ENCODE measurements around the gene ANKRD35.
"Not testable (repeated sequence)": the region's sequence is repeated elsewhere in the genome, so short reads cannot be mapped to it uniquely, and the experiment has no call there.

The ANKRD35 gene

GRCh38 chr1:145858238-145858900 is 27.3 kb downstream of the ANKRD35 start:
- DNase-seq (ENCODE audit: low read depth in 3 of 3) = peak; percentile 12 to 45 (median 18)

DNA sequence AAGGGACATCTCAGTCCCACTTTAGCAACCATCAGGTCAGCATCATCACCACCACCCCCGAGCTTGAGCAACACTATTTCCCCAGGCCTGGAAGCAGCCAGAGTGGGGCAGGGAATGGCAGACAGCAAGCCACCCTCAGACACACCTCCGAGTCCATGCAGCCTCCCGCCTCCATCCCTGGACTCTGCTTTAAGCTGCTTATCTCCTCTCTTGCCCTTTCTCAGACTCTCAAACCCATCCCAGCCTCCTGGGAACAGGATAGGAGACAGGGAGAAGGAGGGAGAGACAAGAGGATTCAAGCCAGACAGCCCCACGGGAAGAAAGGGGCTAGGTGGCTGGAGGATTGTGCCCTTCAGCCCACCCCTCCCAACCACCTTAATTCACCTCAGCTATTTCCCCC is 28.5 kb downstream of the ANKRD35 start:
- DNase-seq (ENCODE audit: low read depth in 3 of 3) = no peak

- no peak for DNase-seq (ENCODE audit: low read depth in 3 of 3)
Measured at GRCh38 chr1:145855426-145855948, 30.2 kb downstream of the ANKRD35 start.

GRCh38 chr1:145849356-145850160 is 36.1 kb downstream of the ANKRD35 start:
- no peak for DNase-seq (ENCODE audit: low read depth in 3 of 3)

- DNase-seq (ENCODE audit: low read depth in 3 of 3) = no peak
Measured at GRCh38 chr1:145847827-145848226, 37.8 kb downstream of the ANKRD35 start.

GRCh38 chr1:145846201-145846612 is 39.5 kb downstream of the ANKRD35 start:
- DNase-seq (ENCODE audit: low read depth in 3 of 3) = no peak

GRCh38 chr1:145845514-145846161 is 40.0 kb downstream of the ANKRD35 start, which contains the start of gene NUDT17:
TSS of gene NUDT17 (plus strand) at chr1:145845630. CDS start at chr1:145845641, 11 bp downstream.
- DNase-seq (ENCODE audit: low read depth in 3 of 3) = peak in 2 of 3 donors; percentile 43 to 77

- no peak for DNase-seq (ENCODE audit: low read depth in 3 of 3)
Measured at GRCh38 chr1:145845144-145845513, 40.5 kb downstream of the ANKRD35 start.

- DNase-seq (ENCODE audit: low read depth in 3 of 3) = no peak
Measured at GRCh38 chr1:145843031-145843430, 42.6 kb downstream of the ANKRD35 start.

- no peak for DNase-seq (ENCODE audit: low read depth in 3 of 3)
Measured at GRCh38 chr1:145837656-145838055, 48.0 kb downstream of the ANKRD35 start.

GRCh38 chr1:145830810-145831209 is 54.9 kb downstream of the ANKRD35 start:
- not testable (repeated sequence) for DNase-seq (ENCODE audit: low read depth in 3 of 3)

- no peak for DNase-seq (ENCODE audit: low read depth in 3 of 3)
Measured at GRCh38 chr1:145828367-145829026, 57.2 kb downstream of the ANKRD35 start.

DNA sequence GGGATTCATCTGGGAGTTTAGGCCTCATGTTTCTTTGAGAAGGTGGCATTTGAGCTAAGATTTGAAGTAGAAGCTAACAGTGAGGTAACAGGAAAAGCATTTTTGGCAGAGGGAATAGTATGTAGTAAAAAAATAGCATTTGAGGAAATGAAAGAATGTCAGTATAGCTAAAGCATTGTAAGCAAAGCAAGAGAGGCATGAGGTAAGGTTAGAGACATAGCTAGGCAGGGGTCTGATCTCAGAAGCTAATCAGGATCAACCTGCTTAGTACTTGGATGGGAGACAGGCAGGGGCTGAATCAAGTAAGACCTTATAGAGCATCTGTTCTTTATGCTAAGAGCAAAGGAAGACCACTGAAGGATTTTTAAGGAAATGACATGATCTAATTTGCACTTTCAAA is 57.7 kb downstream of the ANKRD35 start:
- DNase-seq (ENCODE audit: low read depth in 3 of 3) = no peak

DNA sequence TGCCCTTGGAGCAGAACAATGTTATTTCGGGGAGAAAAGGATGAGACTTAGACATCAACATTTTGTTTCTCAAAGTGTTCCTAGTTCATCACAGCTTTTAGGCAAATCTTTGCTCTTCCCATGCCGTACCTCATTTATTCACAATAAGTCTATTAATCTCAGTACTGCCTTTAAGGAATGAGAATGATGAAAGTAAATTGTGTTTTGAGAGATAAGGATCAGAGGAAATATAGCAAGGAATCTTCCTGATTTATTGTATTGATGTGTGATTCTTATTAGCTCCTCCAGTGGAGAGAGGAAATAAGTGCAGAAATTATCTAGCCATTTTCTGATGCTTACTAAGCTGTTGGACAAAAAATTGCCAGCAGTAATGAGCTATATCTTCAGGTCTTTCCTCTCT is 59.6 kb downstream of the ANKRD35 start:
- no peak for DNase-seq (ENCODE audit: low read depth in 3 of 3)

DNA sequence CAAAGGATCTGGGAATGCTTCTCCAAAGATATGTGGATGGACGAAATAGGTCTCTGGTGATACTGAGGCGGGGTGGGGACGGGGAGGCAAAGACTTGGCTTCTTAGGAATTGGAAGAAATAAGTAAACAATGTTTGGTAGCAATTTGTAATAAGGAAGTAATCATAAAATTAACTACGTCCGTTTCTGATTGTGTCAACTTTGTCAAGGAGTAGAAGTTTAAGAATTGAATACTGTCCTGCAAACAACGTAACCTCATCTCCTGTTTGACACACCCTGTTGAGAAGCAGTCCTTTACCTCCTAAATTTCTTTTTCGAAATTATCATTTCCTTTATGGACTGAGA is 61.2 kb downstream of the ANKRD35 start:
- no peak for DNase-seq (ENCODE audit: low read depth in 3 of 3)

DNA sequence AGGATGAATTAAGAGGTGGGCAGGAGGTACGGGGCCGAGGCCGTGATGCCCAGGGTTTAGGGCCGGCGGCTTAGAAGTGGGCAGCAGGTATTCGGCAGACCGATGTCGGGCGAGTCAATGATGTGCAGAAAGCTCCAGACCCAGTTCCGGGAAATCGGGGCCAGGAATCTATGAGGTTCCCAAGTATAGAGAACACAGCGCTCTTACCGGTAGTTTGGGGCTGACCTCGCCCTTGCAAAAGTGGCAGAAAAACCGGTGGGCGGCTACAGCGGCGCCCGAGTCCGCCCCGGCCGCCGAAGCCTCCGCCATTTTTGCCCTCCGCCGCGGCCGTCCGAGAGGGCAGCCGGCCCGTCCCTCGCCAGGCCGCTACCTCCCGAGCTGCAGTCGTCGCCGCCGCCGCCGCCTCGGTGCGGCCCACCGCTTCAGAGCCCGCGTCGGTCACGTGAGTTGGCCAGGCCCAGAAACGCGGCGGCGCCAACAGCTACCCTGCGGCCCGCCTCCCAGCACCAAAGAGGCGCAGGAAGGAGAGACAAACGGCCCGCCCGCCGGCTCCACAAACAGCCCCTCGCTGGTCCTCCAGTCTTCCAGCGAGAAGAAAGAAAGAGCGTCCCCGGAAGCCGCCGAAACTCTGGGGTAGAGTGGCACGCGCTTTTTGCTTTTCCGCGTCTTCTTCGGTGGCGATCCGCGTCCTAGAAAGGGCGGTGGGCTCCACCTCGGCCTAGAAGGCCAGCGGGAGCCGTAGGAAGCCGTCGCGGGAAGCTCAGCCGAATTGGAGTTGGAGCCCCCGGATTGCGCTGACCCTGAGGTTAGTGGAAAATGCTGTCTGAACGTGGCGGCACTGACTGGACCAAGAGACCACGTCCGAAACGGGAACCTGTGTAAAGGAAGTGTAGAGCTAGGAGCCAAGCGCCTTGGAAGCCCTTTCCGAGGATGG is 61.8 kb downstream of the ANKRD35 start, which contains the start of the genes POLR3C and RNF115:
Gene POLR3C, plus strand, starts transcription at position 636 of the 934 bp plus-strand sequence. CDS start 1,577 bp downstream, outside the sequence.
Gene RNF115, minus strand, starts transcription at position 531 of the 934 bp plus-strand sequence. Its CDS starts 222 bp downstream, at position 309.
- DNase-seq (ENCODE audit: low read depth in 3 of 3) = peak; percentile 64 to 77 (median 76)

DNA sequence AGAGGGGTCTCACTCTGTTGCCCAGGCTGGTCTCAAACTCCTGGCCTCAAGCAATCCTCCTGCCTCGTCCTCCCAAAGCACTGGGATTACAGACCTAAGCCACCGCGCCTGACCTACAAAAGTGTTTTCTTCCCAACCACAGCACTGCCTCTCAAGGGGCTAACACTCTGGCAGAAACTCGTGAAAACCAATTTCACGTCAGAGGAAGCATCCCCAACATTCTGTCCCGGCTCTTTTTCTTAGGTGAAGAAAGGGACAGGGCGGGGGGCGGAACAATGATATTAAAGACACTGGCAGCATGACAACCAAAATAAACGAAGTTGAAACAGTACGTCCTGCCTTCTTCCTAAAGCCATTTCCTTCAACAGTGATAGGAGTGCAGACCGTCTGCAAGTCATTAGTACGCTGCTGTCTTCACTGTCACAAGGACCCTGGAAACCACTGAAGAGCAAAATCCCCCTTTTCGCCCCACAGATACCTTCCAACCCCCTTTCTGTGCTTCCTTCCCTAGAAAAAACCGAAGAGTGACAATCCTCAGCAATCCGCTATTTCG is 62.8 kb downstream of the ANKRD35 start:
- DNase-seq (ENCODE audit: low read depth in 3 of 3) = not testable (repeated sequence)

- not testable (repeated sequence) for DNase-seq (ENCODE audit: low read depth in 3 of 3)
Measured at GRCh38 chr1:145818095-145818494, 67.6 kb downstream of the ANKRD35 start.
